GM12878 (cell line): ENCODE results near the gene PCK2. TPM values are rescaled to one million over a fixed set of nuclear protein-coding genes. Genes with fewer than 3 reads are reported as not detected.

Experiments
- ATAC-seq: fragments of 200-7000 bp; cut with Tn5 transposase; 3 replicates; pipeline ENCODE4 v1.9.1; 2020; ENCODE audit warnings: mild to moderate bottlenecking, moderate library complexity
- BruUV-seq: library from RNA; stranded (reverse); fragments of 400-500 nt; replicated peaks from 2 replicates; lab custom pipeline; 2021; lab: Mats Ljungman, UMichigan
- CTCF ChIA-PET: fragments of 300-600 bp; sonication (Branson Sonifier 250); formaldehyde crosslinking; extraction: SDS; loops from one replicate; lab custom pipeline; 2021; ENCODE audit warnings: inconsistent platforms; lab: Yijun Ruan, JAX
- POLR2A ChIA-PET: fragments of 350-600 bp; formaldehyde crosslinking; extraction: SDS; loops from one replicate; lab custom pipeline; 2021; ENCODE audit warnings: inconsistent platforms; lab: Charles Lee
- RAD21 ChIA-PET: fragments of 300-600 bp; sonication (Branson Sonifier 250); formaldehyde crosslinking; loops from one replicate; lab custom pipeline; 2023; ENCODE audit warnings: antibody characterized with exemption; ENCODE audit not compliant: unreplicated experiment; lab: Charles Lee
- SMC1A ChIA-PET: fragments of 300-600 bp; sonication (Branson Sonifier 250); formaldehyde crosslinking; loops from one replicate; lab custom pipeline; 2023; ENCODE audit not compliant: unreplicated experiment, uncharacterized antibody; lab: Charles Lee
- DNase-seq: peaks from one replicate; pipeline ENCODE4 v3.0.0-alpha.2; 2011; ENCODE audit warnings: low read depth, low spot score
- FAIRE-seq: peaks from 3 replicates; lab custom pipeline; 2011; peaks lifted over from hg19 to GRCh38; lab: Jason Lieb, UNC
- H2AFZ ChIP-seq: 2 replicates; pipeline ENCODE4 v1.6.0; 2011; ENCODE audit warnings: low read depth, low read length, control low read depth; ENCODE audit not compliant: control insufficient read depth
- H3K27ac ChIP-seq: 2 replicates; pipeline ENCODE4 v1.5.1; 2011; ENCODE audit warnings: control low read depth; ENCODE audit not compliant: control insufficient read depth, insufficient read depth
- H3K27me3 ChIP-seq, 2 experiments: replicated peaks in 1 of 2; 2 replicates each; pipeline versions ENCODE4 v1.6.0 to v1.6.1; 2011; ENCODE audit warnings: low read length in 1 of 2; ENCODE audit not compliant: control insufficient read depth in 2 of 2, insufficient read depth in 2 of 2
- H3K36me3 ChIP-seq, 2 experiments: 2 replicates each; pipeline ENCODE4 v1.5.1; 2011; ENCODE audit warnings: low read length in 1 of 2; ENCODE audit not compliant: control insufficient read depth in 2 of 2, insufficient read depth in 2 of 2
- H3K4me1 ChIP-seq: 2 replicates; pipeline ENCODE4 v1.6.1; 2011; ENCODE audit warnings: mild to moderate bottlenecking, low read length, moderate library complexity, mixed read lengths; ENCODE audit not compliant: control insufficient read depth, insufficient read depth
- H3K4me2 ChIP-seq: 2 replicates; pipeline ENCODE4 v1.6.0; 2011; ENCODE audit warnings: control low read depth; ENCODE audit not compliant: control insufficient read depth, insufficient read depth
- H3K4me3 ChIP-seq: fragments of 200-600 bp; sonication (generic); 2 replicates; pipeline ENCODE4 v1.5.1; 2016
- H3K79me2 ChIP-seq: 2 replicates; pipeline ENCODE4 v1.6.0; 2011; ENCODE audit warnings: low read length; ENCODE audit not compliant: control insufficient read depth, insufficient read depth
- H3K9ac ChIP-seq: 2 replicates; pipeline ENCODE4 v1.8.0; 2011; ENCODE audit warnings: low read length, control low read depth, mixed read lengths; ENCODE audit not compliant: control insufficient read depth, insufficient read depth
- H3K9me3 ChIP-seq: replicated peaks from 3 replicates; pipeline ENCODE4 v1.5.1; 2011; ENCODE audit warnings: mild to moderate bottlenecking, low read length; ENCODE audit not compliant: control insufficient read depth, insufficient read depth
- H4K20me1 ChIP-seq: 2 replicates; pipeline ENCODE4 v1.6.0; 2011; ENCODE audit not compliant: control insufficient read depth, insufficient read depth
- BCL3 ChIP-seq: IDR thresholded peaks from 2 replicates; pipeline ENCODE4 v1.6.1; 2011; ENCODE audit warnings: borderline replicate concordance, low read depth, mild to moderate bottlenecking, moderate library complexity, low read length; ENCODE audit not compliant: insufficient read depth, poor library complexity, severe bottlenecking
- SIX5 ChIP-seq: IDR thresholded peaks from 2 replicates; pipeline ENCODE4 v1.6.1; 2011; ENCODE audit warnings: mild to moderate bottlenecking, low read depth, low read length, moderate library complexity; ENCODE audit not compliant: severe bottlenecking
- WGBS: methylation state at CpG from one replicate; pipeline ENCODE4 v1.1.6; 2016; ENCODE audit warnings: low lambda C conversion rate; ENCODE audit not compliant: insufficient replicate concordance, insufficient coverage; ENCODE audit errors: missing lambda C conversion rate; 5-methylcytosine and 5-hydroxymethylcytosine counted together
- in situ Hi-C: fragments of 300-500 bp; cut with MboI; formaldehyde crosslinking; loops from 9 replicates; pipeline ENCODE4 v1.14.3; 2018; ENCODE audit warnings: mixed read lengths
- intact Hi-C: fragments of 100-400 bp; cut with micrococcal nuclease; formaldehyde crosslinking; loops from one replicate; pipeline ENCODE4 v1.14.2; 2022; ENCODE audit not compliant: unreplicated experiment
- polyA plus RNA-seq, 11 experiments: library from polyadenylated mRNA; depleted of rRNA in 4 of 11; unstranded in 6 of 11; stranded (reverse) in 5 of 11; fragments of >200 nt; fragmentation: Nextera tagmentation in 4 of 11; fragmentation: Illumina TruSeq in 1 of 11; extraction: Ambion mirVana in 4 of 11; extraction: Trizol in 1 of 11; gene quantifications; 1 replicate in 1 of 11; 2 replicates in 10 of 11; pipeline versions ENCODE4 v1.2.1 to v1.2.3, GENCODE V29; 2011 to 2016; ENCODE audit warnings: inconsistent platforms in 2 of 11, missing spikeins in 2 of 11, low read depth in 1 of 11
- total RNA-seq, 4 experiments: library from RNA; depleted of rRNA in 3 of 4; stranded (reverse); fragments of >200 nt in 3 of 4; fragmentation: Illumina TruSeq in 1 of 4; extraction: Trizol in 1 of 4; gene quantifications; 2 replicates each; pipeline versions ENCODE4 v1.2.1 to v1.2.3, GENCODE V29; 2013 to 2021
- TF ChIP-seq, protein P1 (sequence below): fragments of 450-650 bp; IDR thresholded peaks from 2 replicates; pipeline ENCODE4 v1.6.1; 2018; ENCODE audit warnings: borderline replicate concordance, mild to moderate bottlenecking; ENCODE audit not compliant: partially characterized antibody
- TF ChIP-seq, protein P2 (sequence below): fragments of 450-650 bp; IDR thresholded peaks from 2 replicates; pipeline ENCODE4 v1.6.1; 2017; ENCODE audit warnings: mild to moderate bottlenecking, low read depth, inconsistent platforms; ENCODE audit not compliant: poor library complexity, severe bottlenecking
- TF ChIP-seq, protein P3 (sequence below): IDR thresholded peaks from 2 replicates; pipeline ENCODE4 v1.6.1; 2011; ENCODE audit warnings: borderline replicate concordance, low read depth, mild to moderate bottlenecking, moderate library complexity, mixed read lengths, low read length; ENCODE audit not compliant: insufficient read depth; ENCODE audit errors: extremely low read length

Gene PCK2
- total and polyA plus RNA-seq, 10 of the 15 experiments (the other 5 are each of a cell fraction or from before 2014, with no cell fraction given): 6.6 to 110 (median 44.6) TPM

- SMC1A ChIA-PET: interaction anchor here (1.4 kb wide), 1 partner anchor 19 kb away, joined by 5 read pairs; no protein-coding TSS in a partner anchor
- no peak within 1 kb of the TSS for H3K9ac ChIP-seq
- no peaks in the 10 kb centered on the region for H3K9me3 ChIP-seq
- no peak within 1 kb of the TSS for H3K4me3 ChIP-seq
- BruUV-seq: no TSS peak
- no peaks in the 10 kb centered on the region for H3K79me2 ChIP-seq
- in situ Hi-C loops: no loop called here
- no peak for ATAC-seq
- peaks cover 15% of the 10 kb centered on the region for H3K4me1 ChIP-seq
- WGBS: 38% methylated on average over 9 of the region's 19 CpGs
- POLR2A ChIA-PET: interaction anchor here (1.0 to 1.7 kb wide), 2 partner anchors 10 to 22 kb away, joined by 3 to 7 read pairs; no protein-coding TSS in a partner anchor
- no peaks in the 10 kb centered on the region for H3K36me3 ChIP-seq
- no peak within 1 kb of the TSS for H3K27ac ChIP-seq
- intact Hi-C loops: no loop called here
- TF ChIP-seq BCL3 (peak; percentile 71), SIX5 (no peak)
- TF ChIP-seq, protein P1, sequence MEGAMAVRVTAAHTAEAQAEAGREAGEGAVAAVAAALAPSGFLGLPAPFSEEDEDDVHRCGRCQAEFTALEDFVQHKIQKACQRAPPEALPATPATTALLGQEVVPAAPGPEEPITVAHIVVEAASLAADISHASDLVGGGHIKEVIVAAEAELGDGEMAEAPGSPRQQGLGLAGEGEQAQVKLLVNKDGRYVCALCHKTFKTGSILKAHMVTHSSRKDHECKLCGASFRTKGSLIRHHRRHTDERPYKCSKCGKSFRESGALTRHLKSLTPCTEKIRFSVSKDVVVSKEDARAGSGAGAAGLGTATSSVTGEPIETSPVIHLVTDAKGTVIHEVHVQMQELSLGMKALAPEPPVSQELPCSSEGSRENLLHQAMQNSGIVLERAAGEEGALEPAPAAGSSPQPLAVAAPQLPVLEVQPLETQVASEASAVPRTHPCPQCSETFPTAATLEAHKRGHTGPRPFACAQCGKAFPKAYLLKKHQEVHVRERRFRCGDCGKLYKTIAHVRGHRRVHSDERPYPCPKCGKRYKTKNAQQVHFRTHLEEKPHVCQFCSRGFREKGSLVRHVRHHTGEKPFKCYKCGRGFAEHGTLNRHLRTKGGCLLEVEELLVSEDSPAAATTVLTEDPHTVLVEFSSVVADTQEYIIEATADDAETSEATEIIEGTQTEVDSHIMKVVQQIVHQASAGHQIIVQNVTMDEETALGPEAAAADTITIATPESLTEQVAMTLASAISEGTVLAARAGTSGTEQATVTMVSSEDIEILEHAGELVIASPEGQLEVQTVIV: no peak
- TF ChIP-seq, protein P2, sequence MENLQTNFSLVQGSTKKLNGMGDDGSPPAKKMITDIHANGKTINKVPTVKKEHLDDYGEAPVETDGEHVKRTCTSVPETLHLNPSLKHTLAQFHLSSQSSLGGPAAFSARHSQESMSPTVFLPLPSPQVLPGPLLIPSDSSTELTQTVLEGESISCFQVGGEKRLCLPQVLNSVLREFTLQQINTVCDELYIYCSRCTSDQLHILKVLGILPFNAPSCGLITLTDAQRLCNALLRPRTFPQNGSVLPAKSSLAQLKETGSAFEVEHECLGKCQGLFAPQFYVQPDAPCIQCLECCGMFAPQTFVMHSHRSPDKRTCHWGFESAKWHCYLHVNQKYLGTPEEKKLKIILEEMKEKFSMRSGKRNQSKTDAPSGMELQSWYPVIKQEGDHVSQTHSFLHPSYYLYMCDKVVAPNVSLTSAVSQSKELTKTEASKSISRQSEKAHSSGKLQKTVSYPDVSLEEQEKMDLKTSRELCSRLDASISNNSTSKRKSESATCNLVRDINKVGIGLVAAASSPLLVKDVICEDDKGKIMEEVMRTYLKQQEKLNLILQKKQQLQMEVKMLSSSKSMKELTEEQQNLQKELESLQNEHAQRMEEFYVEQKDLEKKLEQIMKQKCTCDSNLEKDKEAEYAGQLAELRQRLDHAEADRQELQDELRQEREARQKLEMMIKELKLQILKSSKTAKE: no peak
- TF ChIP-seq, protein P3, sequence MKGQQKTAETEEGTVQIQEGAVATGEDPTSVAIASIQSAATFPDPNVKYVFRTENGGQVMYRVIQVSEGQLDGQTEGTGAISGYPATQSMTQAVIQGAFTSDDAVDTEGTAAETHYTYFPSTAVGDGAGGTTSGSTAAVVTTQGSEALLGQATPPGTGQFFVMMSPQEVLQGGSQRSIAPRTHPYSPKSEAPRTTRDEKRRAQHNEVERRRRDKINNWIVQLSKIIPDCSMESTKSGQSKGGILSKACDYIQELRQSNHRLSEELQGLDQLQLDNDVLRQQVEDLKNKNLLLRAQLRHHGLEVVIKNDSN: no peak
- RAD21 ChIA-PET: interaction anchor here (1.3 kb wide), 1 partner anchor 38 kb away, joined by 4 read pairs; no protein-coding TSS in a partner anchor
- FAIRE-seq: no peak
- CTCF ChIA-PET: interaction anchor here (1.6 kb wide), 1 partner anchor 13 kb away, joined by 5 read pairs; no protein-coding TSS in a partner anchor
- no peak for DNase-seq
- H3K4me2 ChIP-seq: no peak within 1 kb of the TSS
- peaks cover 0 to 2% of the 10 kb centered on the region in 2 experiments; a peak in 1 of 4 replicates for H3K27me3 ChIP-seq
- no peak within 1 kb of the TSS for H2AFZ ChIP-seq
- no peaks in the 10 kb centered on the region; the same call in 1 of the 2 replicates for H4K20me1 ChIP-seq
Observed at GRCh38 chr14:24071144-24071697, 22.9 kb upstream of the PCK2 start, which contains the start of gene CPNE6. Gene CPNE6 (plus strand): TSS chr14:24071562. CDS start chr14:24072937, 1,375 bp downstream.
